GM12878 (cell line): ENCODE results near the gene XDH. TPM values are rescaled to one million over a fixed set of nuclear protein-coding genes. Genes with fewer than 3 reads are reported as not detected.

Source experiments
- CBX3 ChIP-seq: fragments of 200-600 bp; sonication (generic); IDR thresholded peaks from 2 replicates; pipeline ENCODE4 v1.6.1; 2016; ENCODE audit warnings: low read depth, borderline replicate concordance
- EZH2 ChIP-seq: IDR thresholded peaks from 2 replicates; pipeline ENCODE4 v1.6.1; 2012; ENCODE audit warnings: low read depth, mild to moderate bottlenecking, control low read depth, inconsistent platforms, low read length, borderline replicate concordance; ENCODE audit not compliant: control insufficient read depth
- FOS ChIP-seq: IDR thresholded peaks from 3 replicates; pipeline ENCODE4 v1.6.1; 2011; ENCODE audit warnings: borderline replicate concordance; ENCODE audit not compliant: insufficient read length; ENCODE audit errors: extremely low read depth
- LARP7 ChIP-seq: fragments of 450-650 bp; IDR thresholded peaks from 2 replicates; pipeline ENCODE4 v1.6.1; 2017; ENCODE audit warnings: mild to moderate bottlenecking
- SMARCA5 ChIP-seq: fragments of 450-650 bp; IDR thresholded peaks from 2 replicates; pipeline ENCODE4 v1.6.1; 2017; ENCODE audit warnings: mild to moderate bottlenecking
- ZNF592 ChIP-seq: fragments of 450-650 bp; IDR thresholded peaks from 2 replicates; pipeline ENCODE4 v1.6.1; 2017; ENCODE audit warnings: mild to moderate bottlenecking, moderate library complexity
- polyA plus RNA-seq, 11 experiments: library from polyadenylated mRNA; depleted of rRNA in 4 of 11; unstranded in 6 of 11; stranded (reverse) in 5 of 11; fragments of >200 nt; fragmentation: Nextera tagmentation in 4 of 11; fragmentation: Illumina TruSeq in 1 of 11; extraction: Ambion mirVana in 4 of 11; extraction: Trizol in 1 of 11; gene quantifications; 1 replicate in 1 of 11; 2 replicates in 10 of 11; pipeline versions ENCODE4 v1.2.1 to v1.2.3, GENCODE V29; 2011 to 2016; ENCODE audit warnings: inconsistent platforms in 2 of 11, missing spikeins in 2 of 11, low read depth in 1 of 11
- total RNA-seq, 4 experiments: library from RNA; depleted of rRNA in 3 of 4; stranded (reverse); fragments of >200 nt in 3 of 4; fragmentation: Illumina TruSeq in 1 of 4; extraction: Trizol in 1 of 4; gene quantifications; 2 replicates each; pipeline versions ENCODE4 v1.2.1 to v1.2.3, GENCODE V29; 2013 to 2021
- TF ChIP-seq, protein P1 (sequence below): fragments of 450-650 bp; conservative IDR thresholded peaks from 2 replicates; pipeline ENCODE4 v1.6.1; 2017; ENCODE audit warnings: mild to moderate bottlenecking, moderate library complexity

The XDH gene
- total and polyA plus RNA-seq, 10 of the 15 experiments (the other 5 are each of a cell fraction or from before 2014, with no cell fraction given), result 0.01 TPM; not detected in 9

- TF ChIP-seq ZNF592 (no peak), FOS (no peak), EZH2 (no peak), LARP7 (no peak), SMARCA5 (no peak), CBX3 (no peak)
- TF ChIP-seq, protein P1, sequence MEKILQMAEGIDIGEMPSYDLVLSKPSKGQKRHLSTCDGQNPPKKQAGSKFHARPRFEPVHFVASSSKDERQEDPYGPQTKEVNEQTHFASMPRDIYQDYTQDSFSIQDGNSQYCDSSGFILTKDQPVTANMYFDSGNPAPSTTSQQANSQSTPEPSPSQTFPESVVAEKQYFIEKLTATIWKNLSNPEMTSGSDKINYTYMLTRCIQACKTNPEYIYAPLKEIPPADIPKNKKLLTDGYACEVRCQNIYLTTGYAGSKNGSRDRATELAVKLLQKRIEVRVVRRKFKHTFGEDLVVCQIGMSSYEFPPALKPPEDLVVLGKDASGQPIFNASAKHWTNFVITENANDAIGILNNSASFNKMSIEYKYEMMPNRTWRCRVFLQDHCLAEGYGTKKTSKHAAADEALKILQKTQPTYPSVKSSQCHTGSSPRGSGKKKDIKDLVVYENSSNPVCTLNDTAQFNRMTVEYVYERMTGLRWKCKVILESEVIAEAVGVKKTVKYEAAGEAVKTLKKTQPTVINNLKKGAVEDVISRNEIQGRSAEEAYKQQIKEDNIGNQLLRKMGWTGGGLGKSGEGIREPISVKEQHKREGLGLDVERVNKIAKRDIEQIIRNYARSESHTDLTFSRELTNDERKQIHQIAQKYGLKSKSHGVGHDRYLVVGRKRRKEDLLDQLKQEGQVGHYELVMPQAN, result no peak
- TF ChIP-seq, all 136 proteins: peak for 0
These were observed 2.8 kb downstream of the XDH start (continued) for GRCh38 chr2:31411771-31412170.
